Activated naive CD8-positive, alpha-beta T cell treated with anti-CD3 and anti-CD28 coated beads, Interleukin-2, amount 10 ng/mL, durations not matched to agents 7 days and 5 days (primary cell): ENCODE measurements around the gene RAB7B. TPM values are rescaled to one million over a fixed set of nuclear protein-coding genes. Genes with fewer than 3 reads are reported as not detected.

Source experiments
- ATAC-seq: fragments of 150-1000 bp; cut with Tn5 transposase; one replicate; pipeline ENCODE4 v1.10.0; 2021; ENCODE audit warnings: low read depth, moderate library complexity
- POLR2A ChIA-PET: fragments of 350-600 bp; sonication (Branson Sonifier 250); formaldehyde crosslinking; loops from one replicate; lab custom pipeline; 2021; ENCODE audit warnings: antibody characterized with exemption; lab: Charles Lee
- DNase-seq: peaks from one replicate; pipeline ENCODE4 v3.0.0; 2021
- H3K27ac Mint-ChIP-seq: one replicate; pipeline ENCODE4 v1.8.0; 2022; ENCODE audit warnings: mild to moderate bottlenecking, mixed read lengths
- H3K27me3 Mint-ChIP-seq: one replicate; pipeline ENCODE4 v1.8.0; 2022; ENCODE audit warnings: mild to moderate bottlenecking, moderate library complexity, mixed read lengths
- H3K36me3 Mint-ChIP-seq: one replicate; pipeline ENCODE4 v1.8.0; 2021; ENCODE audit warnings: mild to moderate bottlenecking, mixed read lengths
- H3K4me1 Mint-ChIP-seq: one replicate; pipeline ENCODE4 v1.8.0; 2021; ENCODE audit warnings: mixed read lengths
- H3K4me3 Mint-ChIP-seq: one replicate; pipeline ENCODE4 v1.8.0; 2022; ENCODE audit warnings: mild to moderate bottlenecking, moderate library complexity, mixed read lengths
- H3K9me3 Mint-ChIP-seq: one replicate; pipeline ENCODE4 v1.8.0; 2021; ENCODE audit warnings: mixed read lengths
- total RNA-seq, 2 experiments: library from RNA; stranded (reverse); gene quantifications; one replicate each; pipeline ENCODE4 v1.2.3, GENCODE V29; 2021

RAB7B gene
- total RNA-seq, 2 experiments from 2014 or later, result 0.80 to 0.91 TPM

DNA sequence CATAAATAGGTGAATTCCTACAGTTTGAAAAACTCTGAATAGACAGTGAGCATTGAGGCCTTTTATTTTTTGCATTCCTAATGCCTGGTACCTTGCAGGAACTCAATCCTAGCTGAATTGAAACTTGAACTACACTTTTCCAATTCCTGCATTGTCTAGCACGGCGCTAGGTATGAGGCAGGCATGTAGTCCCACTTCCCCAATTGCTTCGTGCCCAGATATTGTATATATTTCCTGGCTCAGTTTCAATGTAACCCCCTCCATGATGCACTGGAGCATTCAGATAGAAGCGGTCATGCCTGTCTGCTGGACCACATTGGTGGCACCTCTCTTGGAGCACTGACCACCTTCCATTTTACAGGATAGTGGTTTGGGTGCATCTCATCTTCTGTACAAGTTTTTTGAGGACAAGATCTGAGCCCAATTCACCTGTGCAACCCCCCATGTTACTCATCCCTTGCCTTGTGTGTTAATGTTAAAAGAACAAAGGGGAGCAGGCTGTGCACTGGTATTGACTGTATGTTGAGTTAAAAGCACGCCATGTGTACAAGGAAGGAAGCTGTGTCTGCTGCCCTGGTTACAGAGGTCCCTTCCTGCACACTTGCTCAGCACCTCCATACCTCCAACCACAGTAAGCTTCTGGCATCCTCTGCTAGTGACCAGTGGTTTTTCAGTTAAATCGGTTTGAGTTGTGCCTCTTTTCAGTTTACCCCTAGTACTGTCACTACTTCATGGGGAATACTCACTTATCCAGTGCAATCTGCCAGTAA, 10.0 kb upstream of the RAB7B start:
- DNase-seq (no peak), ATAC-seq (no peak)
- Mint-ChIP-seq H3K27me3 (peaks cover 8% of the 10 kb centered on the region), H3K27ac (peak overlapping the region; percentile 55), H3K36me3 (peaks cover 2% of the 10 kb centered on the region), H3K4me3 (no peak overlapping the region), H3K4me1 (peaks cover 21% of the 10 kb centered on the region), H3K9me3 (no peaks in the 10 kb centered on the region)
- POLR2A ChIA-PET, result no interaction called here

DNA sequence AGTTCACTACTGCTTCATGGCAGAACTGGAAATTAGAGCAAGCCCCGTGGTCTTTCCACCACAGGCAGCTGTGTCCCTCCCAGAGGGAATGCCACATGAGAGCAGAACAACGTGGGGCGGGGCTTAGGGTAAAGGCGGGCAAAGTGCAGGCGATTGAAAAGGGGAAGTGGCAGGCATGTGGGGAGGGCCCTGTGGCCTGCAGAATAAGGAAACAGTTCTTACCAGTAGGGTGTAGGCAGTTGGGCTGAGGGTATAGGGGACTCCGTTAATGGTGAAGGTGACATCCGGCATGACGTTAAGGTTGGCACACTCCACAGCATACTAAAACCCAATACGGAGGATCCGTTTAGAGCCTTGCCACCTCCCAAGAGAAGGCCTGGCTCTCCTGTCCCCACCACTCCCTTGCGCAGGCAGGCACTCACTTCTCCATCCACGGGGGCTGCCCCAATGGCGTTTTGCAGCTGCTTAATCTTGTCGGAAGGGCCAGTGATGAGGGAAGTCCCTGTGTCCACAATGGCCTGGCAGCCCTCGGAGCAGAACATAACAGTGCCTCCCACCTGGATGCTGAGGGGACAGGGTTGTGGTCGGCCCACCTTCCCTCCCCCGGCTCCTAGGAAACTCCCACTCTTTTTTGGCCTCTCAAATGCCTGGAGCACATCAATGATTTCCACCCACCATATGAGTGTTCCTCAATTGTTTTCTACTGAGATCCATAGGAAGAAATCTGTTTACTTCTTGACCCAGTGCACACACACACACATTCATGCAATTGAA, 9.1 kb upstream of the RAB7B start:
- ATAC-seq, result peak; percentile 97
- no peaks in the 10 kb centered on the region for H3K27me3 Mint-ChIP-seq
- DNase-seq, result peak; percentile 47
- peak overlapping the region; percentile 84 for H3K27ac Mint-ChIP-seq
- H3K9me3 Mint-ChIP-seq, result no peaks in the 10 kb centered on the region
- peaks cover 2% of the 10 kb centered on the region for H3K36me3 Mint-ChIP-seq
- H3K4me3 Mint-ChIP-seq, result peak overlapping the region; percentile 63
- peaks cover 21% of the 10 kb centered on the region for H3K4me1 Mint-ChIP-seq
- POLR2A ChIA-PET, result no interaction called here

DNA sequence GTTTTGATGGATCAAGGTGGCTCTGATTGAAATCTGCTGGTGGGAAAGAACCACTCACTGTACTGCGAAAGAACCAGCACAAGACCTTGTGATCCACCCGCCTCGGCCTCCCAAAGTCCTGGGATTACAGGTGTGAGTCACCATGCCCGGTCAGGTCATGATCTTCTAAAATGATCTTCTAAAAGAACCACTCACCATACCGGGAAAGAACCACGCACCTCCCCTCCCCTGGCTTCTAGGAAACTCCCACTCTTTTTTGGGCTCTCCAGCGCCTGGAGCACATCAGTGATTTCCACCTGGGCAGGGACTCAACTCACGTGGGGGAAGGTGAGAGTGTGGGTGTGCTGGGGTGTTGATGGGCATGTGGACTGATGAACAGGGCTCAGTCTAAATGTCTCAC, 7.9 kb upstream of the RAB7B start:
- H3K27ac Mint-ChIP-seq, result no peak overlapping the region
- no peaks in the 10 kb centered on the region for H3K9me3 Mint-ChIP-seq
- peaks cover 21% of the 10 kb centered on the region for H3K4me1 Mint-ChIP-seq
- ATAC-seq (no peak), DNase-seq (no peak)
- peaks cover 2% of the 10 kb centered on the region for H3K36me3 Mint-ChIP-seq
- H3K27me3 Mint-ChIP-seq, result no peaks in the 10 kb centered on the region
- H3K4me3 Mint-ChIP-seq, result no peak overlapping the region
- POLR2A ChIA-PET, result no interaction called here

DNA sequence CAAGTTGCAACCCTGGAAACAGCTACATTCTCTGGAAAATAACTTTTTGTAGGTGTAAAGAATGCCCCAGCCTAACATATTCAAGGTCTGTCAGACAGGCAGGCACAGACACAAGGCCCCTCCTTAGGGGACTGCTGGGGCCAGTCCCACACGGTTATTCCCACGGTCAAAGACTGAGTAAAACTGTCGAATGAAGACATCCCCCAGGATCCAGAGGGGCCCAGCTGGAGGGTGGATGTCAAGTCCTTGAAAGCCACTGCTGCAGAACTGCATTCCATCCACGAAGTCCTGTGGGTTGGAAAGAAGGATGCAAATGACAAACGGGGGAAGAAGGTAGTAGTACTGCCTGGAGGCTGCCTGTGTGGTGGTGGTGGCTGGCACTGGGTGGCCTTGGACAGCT, 6.9 kb upstream of the RAB7B start:
- POLR2A ChIA-PET, result no interaction called here
- Mint-ChIP-seq H3K27me3 (no peaks in the 10 kb centered on the region), H3K36me3 (peaks cover 2% of the 10 kb centered on the region), H3K4me1 (peaks cover 21% of the 10 kb centered on the region), H3K9me3 (no peaks in the 10 kb centered on the region), H3K4me3 (no peak overlapping the region), H3K27ac (no peak overlapping the region)
- DNase-seq, result no peak
- ATAC-seq, result no peak

DNA sequence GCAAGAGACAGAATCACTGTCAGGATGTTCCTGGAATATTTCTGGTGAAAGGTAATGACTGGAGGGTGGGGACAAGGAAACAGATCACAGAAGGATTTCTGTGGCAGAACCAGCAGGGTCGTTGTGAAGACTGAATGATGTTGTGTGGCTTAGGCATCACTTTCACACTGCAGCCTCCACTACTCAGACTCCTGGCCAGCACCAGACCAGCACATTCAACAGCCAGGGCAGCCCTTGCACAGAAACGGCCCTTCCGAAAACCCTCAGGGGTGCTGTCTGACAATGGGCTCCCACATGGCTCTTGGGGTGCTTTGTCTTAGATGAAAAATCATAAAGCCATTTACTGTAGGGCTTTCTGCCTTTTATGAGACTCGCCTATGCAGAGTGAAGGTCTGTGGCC, 3.8 kb upstream of the RAB7B start:
- no peaks in the 10 kb centered on the region for H3K9me3 Mint-ChIP-seq
- H3K4me3 Mint-ChIP-seq, result no peak overlapping the region
- no peaks in the 10 kb centered on the region for H3K36me3 Mint-ChIP-seq

DNA sequence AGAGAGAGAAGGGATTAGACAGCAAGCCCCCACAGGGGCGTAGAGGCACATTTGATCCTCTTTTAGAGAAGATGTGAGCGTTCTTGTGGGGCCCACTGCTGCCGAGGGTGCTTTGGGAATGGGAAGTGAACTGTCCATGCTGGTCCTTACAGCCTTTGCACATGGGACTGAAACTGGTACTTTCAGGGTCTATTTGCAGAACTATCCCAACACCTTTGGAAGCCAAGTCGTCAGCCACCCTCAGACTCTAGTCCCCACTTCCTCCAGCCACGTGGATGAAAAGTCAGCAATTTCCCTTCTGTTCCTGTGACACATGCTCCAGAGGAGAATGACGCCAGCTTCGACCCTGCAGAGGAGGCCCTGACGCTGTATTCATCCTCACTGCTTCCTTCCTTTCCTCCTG, 2.6 kb upstream of the RAB7B start:
- DNase-seq (no peak), ATAC-seq (no peak)
- Mint-ChIP-seq H3K4me3 (no peak overlapping the region), H3K27ac (no peak overlapping the region), H3K27me3 (no peaks in the 10 kb centered on the region), H3K9me3 (no peaks in the 10 kb centered on the region), H3K4me1 (peaks cover 8% of the 10 kb centered on the region), H3K36me3 (no peaks in the 10 kb centered on the region)
- POLR2A ChIA-PET, result no interaction called here

More for the DNA sequence above, 3.8 kb upstream of the RAB7B start:
- Mint-ChIP-seq H3K27me3 (no peaks in the 10 kb centered on the region), H3K27ac (no peak overlapping the region), H3K4me1 (peaks cover 10% of the 10 kb centered on the region)
- ATAC-seq, result no peak
- DNase-seq, result no peak
- POLR2A ChIA-PET, result no interaction called here

DNA sequence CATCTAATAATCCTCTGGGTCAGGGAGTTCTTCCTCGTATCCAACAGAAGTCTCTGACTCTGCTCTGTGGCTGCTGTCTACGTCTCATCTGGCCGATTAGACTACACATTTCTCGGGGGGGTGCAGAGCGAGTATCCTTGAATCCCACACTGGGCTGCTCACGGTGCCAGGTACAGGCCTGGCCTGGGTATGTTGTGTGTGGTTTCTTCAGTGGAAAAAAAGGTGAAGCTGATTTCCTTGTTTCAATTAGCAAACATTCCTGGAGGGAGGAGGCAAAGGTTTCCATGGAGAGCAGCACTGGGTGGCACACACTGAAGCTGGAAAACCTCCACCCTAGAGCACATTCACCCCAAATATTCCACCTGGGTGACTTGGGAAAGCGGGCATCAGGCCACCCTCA, 2.0 kb upstream of the RAB7B start:
- H3K36me3 Mint-ChIP-seq, result no peaks in the 10 kb centered on the region
- ATAC-seq (no peak), DNase-seq (no peak)
- peaks cover 8% of the 10 kb centered on the region for H3K4me1 Mint-ChIP-seq
- no peaks in the 10 kb centered on the region for H3K27me3 Mint-ChIP-seq
- POLR2A ChIA-PET, result no interaction called here
- H3K4me3 Mint-ChIP-seq, result no peak overlapping the region
- H3K27ac Mint-ChIP-seq, result no peak overlapping the region
- H3K9me3 Mint-ChIP-seq, result no peaks in the 10 kb centered on the region

DNA sequence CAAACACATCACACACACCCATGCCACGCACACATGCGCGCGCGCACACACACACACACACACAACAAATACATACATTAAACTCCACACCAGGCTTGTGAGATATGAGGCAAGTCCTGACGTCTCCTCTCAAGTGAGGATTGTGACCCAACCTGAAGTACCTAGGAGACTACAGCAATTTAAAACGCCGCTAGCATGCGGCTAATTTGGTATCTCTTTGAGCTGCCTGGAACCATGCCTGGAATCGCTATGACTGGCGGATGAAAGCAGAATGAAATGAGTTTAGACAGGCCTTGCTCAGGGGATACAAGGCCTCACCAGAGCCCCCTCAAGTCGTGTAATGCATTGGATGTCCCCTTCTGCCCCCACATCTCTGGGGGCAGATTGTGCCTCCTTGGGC, 1.6 kb upstream of the RAB7B start:
- no peaks in the 10 kb centered on the region for H3K27me3 Mint-ChIP-seq
- DNase-seq, result no peak
- no peak overlapping the region for H3K4me3 Mint-ChIP-seq
- ATAC-seq, result no peak
- no peak overlapping the region for H3K27ac Mint-ChIP-seq
- H3K9me3 Mint-ChIP-seq, result no peaks in the 10 kb centered on the region
- H3K36me3 Mint-ChIP-seq, result no peaks in the 10 kb centered on the region
- H3K4me1 Mint-ChIP-seq, result peaks cover 8% of the 10 kb centered on the region
- POLR2A ChIA-PET, result no interaction called here

DNA sequence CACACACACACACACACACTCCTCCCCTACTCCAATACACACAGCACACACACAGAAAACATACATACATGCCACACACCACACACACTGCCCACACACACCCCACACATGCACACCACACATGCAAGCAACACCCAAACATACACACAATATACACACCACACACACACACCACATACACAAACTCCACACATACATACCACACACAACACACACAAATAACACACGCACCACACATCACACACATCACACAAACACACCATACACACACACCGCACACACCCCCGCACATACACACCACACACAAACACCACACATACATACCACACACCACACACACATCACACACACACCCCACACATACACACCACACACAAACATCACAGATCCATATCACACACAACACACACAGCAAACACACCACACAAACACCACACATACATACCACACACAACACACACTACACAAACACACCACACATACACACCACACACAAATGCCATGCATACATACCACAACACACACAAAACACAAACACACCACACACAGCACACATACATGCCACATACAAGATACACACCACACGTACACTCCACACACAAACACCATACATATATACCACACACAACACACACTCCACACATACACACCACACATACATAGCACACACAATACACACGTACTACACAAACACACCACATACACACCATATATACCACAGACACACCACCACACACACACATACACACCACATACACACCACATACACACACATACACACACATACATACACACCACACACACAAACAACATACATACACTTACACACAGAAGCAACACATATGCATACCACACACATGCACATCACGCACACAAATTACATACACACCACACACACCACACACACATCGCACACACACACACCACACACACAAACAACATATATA, 932 bp upstream of the RAB7B start:
- Mint-ChIP-seq H3K4me1 (peaks cover 7% of the 10 kb centered on the region), H3K9me3 (no peaks in the 10 kb centered on the region), H3K27me3 (no peaks in the 10 kb centered on the region), H3K4me3 (no peak overlapping the region), H3K27ac (peak overlapping the region; percentile 17), H3K36me3 (no peaks in the 10 kb centered on the region)
- no peak for DNase-seq
- no peak for ATAC-seq
- POLR2A ChIA-PET, result no interaction called here

DNA sequence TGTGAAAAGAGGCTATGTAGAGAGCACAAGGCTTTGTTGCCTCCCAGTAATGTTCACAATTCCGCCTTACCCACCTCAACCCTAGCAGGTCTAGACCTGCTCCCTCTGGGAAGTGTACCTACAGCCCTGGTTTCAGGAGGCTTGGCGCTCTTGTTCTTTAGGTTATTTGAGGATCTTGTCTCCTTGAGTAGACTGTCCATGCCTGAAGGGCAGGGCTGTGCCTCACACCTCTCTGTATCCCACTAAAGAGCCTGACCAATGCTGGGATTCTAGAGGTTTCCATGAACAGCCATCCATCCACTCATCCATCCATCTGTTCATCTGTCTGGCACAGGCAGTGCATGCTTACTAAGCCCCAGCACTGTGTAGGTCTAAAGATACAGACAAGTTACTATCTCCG, 1.0 kb downstream of the RAB7B start:
- Mint-ChIP-seq H3K36me3 (no peaks in the 10 kb centered on the region), H3K4me1 (peaks cover 7% of the 10 kb centered on the region), H3K4me3 (no peak overlapping the region), H3K9me3 (no peaks in the 10 kb centered on the region), H3K27me3 (no peaks in the 10 kb centered on the region), H3K27ac (no peak overlapping the region)
- ATAC-seq (no peak), DNase-seq (no peak)
- POLR2A ChIA-PET, result no interaction called here

DNA sequence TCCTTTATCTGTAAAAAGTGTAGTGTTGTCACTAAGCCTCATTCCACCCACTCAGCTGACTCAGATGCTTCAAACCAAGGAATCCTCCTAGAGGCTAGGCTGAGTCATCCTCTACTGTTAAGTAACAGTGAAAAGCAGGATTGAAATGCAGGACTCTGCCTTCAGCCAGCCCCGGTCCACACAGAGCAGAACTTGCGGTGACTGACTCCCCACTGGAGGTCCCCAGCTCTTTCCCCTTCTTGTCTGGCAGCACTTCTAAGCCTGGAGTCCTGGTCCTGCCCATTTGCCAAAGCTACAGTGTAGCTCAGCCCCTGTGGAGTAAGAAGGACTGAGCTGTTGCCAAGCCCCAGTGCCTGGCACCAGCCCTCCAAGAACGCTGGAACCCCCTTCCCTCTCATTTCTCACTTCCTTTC, 1.7 kb downstream of the RAB7B start:
- Mint-ChIP-seq H3K36me3 (no peaks in the 10 kb centered on the region), H3K9me3 (no peaks in the 10 kb centered on the region), H3K27me3 (peaks cover 2% of the 10 kb centered on the region), H3K4me1 (peaks cover 7% of the 10 kb centered on the region), H3K4me3 (no peak overlapping the region), H3K27ac (no peak overlapping the region)
- no peak for DNase-seq
- no peak for ATAC-seq
- POLR2A ChIA-PET, result interaction anchor here (0.6 kb wide), 1 partner anchor 773 kb away, joined by 3 read pairs; no protein-coding TSS in a partner anchor

DNA sequence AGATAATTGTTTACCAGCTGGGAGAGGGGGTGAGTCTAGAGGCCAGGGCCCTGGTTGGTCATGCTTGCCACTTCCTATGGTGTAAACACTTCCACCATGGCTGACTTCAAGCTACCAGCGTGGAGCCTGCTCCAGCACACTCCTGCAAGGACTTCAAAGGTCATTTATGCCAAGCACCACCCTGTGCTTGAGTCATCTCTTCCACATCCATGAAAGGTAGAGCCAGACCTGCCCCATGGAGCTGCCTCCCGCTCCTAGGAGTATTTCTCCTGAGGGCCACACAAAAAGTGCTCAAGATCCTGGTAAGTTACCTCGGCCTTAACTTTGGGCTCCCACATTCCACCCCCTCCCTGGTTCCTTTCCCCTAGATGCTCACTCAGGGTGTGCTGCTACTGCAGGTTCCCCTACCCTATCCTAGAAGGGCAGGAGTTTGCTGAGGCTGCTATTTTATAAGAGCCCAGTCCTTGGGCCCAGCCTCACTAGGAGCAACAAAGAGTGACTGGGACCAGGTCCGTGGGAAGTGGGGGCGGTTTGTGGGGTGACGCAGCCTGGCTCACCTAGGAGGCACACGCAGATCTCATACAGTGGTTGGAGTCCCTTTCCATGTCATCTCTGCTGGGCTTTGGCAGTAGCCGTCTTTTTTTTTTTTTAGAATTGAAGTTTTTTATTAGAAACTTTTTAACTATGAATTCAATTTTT, 2.4 kb downstream of the RAB7B start:
- ATAC-seq (no peak), DNase-seq (no peak)
- POLR2A ChIA-PET, result interaction anchor here (0.6 kb wide), 1 partner anchor 772 kb away, joined by 3 read pairs; no protein-coding TSS in a partner anchor

More for the DNA sequence above, 2.4 kb downstream of the RAB7B start:
- H3K4me3 Mint-ChIP-seq, result no peak overlapping the region
- peaks cover 5% of the 10 kb centered on the region for H3K27me3 Mint-ChIP-seq
- H3K36me3 Mint-ChIP-seq, result no peaks in the 10 kb centered on the region
- H3K9me3 Mint-ChIP-seq, result no peaks in the 10 kb centered on the region
- no peak overlapping the region for H3K27ac Mint-ChIP-seq
- peaks cover 7% of the 10 kb centered on the region for H3K4me1 Mint-ChIP-seq
